ENCODE data around the gene TENT5A.

- TF ChIP-seq CTCF (IDR thresholded peaks at IDR 0.05) (no peak), POLR2A (IDR thresholded peaks at IDR 0.05) (no peak)
These were observed 48.2 kb upstream of the TENT5A start for GRCh38 chr6:81800666-81801065.

All from esophagus squamous epithelium (tissue), 4 donors.